ENCODE measurements around the gene KLHL15.

Gene KLHL15

GRCh38 chrX:24026432-24026831, 554 bp downstream of the KLHL15 start:
- no peak overlapping the region for H3K27ac ChIP-seq (replicated peaks; ENCODE audit: low read length)
- H2BK15ac ChIP-seq (ENCODE audit: low read length), result no peak overlapping the region
- peak overlapping the region in 1 of 2 donors; percentile 72 for H3K4me3 ChIP-seq (ENCODE audit: low read length in 2 of 2)
- H4K8ac ChIP-seq (ENCODE audit: low read depth, low read length), result no peak overlapping the region
- no peaks in the 10 kb centered on the region for H3K4me1 ChIP-seq (ENCODE audit: control insufficient read depth in 2 of 2, insufficient read depth in 1 of 2, low read depth in 1 of 2, low read length in 2 of 2)
- H3K4me2 ChIP-seq (ENCODE audit: insufficient read depth, low read length, poor library complexity, severe bottlenecking), result no peak overlapping the region
- H3K14ac ChIP-seq (ENCODE audit: low read length), result no peak overlapping the region
- no peak overlapping the region for H2BK5ac ChIP-seq (ENCODE audit: low read length)
- no peak overlapping the region for H4K91ac ChIP-seq (ENCODE audit: low read depth, low read length, poor library complexity)
- H2AK5ac ChIP-seq (ENCODE audit: low read depth, low read length), result no peak overlapping the region
- H3K9me3 ChIP-seq (replicated peaks in 1 of 2; ENCODE audit: control insufficient read depth in 2 of 2, insufficient read depth in 1 of 2, low read depth in 1 of 2, low read length in 2 of 2), result no peaks in the 10 kb centered on the region
- H3K23ac ChIP-seq (ENCODE audit: low read depth, low read length, poor library complexity), result no peak overlapping the region
- no peak overlapping the region for H2BK12ac ChIP-seq (ENCODE audit: low read length)
- peaks cover 0 to 4% of the 10 kb centered on the region in 2 donors for H3K36me3 ChIP-seq (replicated peaks in 1 of 2; ENCODE audit: control insufficient read depth in 2 of 2, insufficient read depth in 2 of 2, low read length in 2 of 2)
- no peak overlapping the region for H3K4ac ChIP-seq (ENCODE audit: low read length)
- no CpG with 5 or more reads among the region's 13 CpGs for WGBS, 2 donors (ENCODE audit: extremely low coverage in 2 of 2, insufficient read length in 2 of 2, insufficient replicate concordance in 1 of 2)
- H2BK120ac ChIP-seq (ENCODE audit: low read depth, low read length), result no peak overlapping the region
- peak overlapping the region; percentile 63 for H2AFZ ChIP-seq (ENCODE audit: low read length)
- H3K27me3 ChIP-seq (ENCODE audit: control insufficient read depth in 3 of 3, insufficient read depth in 3 of 3, low read depth in 1 of 3, low read length in 3 of 3), result no peaks in the 10 kb centered on the region
- no peak overlapping the region for H3K18ac ChIP-seq (ENCODE audit: low read length)
- peaks cover 1% of the 10 kb centered on the region for H3K79me1 ChIP-seq (ENCODE audit: low read depth, low read length)
- DNase-seq (ENCODE audit: low spot score), result no peak
- no peak overlapping the region for H3K9ac ChIP-seq (ENCODE audit: low read depth, low read length, poor library complexity)

GRCh38 chrX:24025741-24026403, 1.1 kb downstream of the KLHL15 start:
- no peak overlapping the region for H2BK15ac ChIP-seq (ENCODE audit: low read length)

GRCh38 chrX:24024819-24025740, 1.9 kb downstream of the KLHL15 start:
- DNase-seq (ENCODE audit: low spot score), result peak; percentile 66
- Histone ChIP-seq H4K8ac (ENCODE audit: low read depth, low read length) (no peak overlapping the region), H3K4me2 (ENCODE audit: insufficient read depth, low read length, poor library complexity, severe bottlenecking) (peak overlapping the region; percentile 45), H3K79me1 (ENCODE audit: low read depth, low read length) (peaks cover 1% of the 10 kb centered on the region), H2AFZ (ENCODE audit: low read length) (peak overlapping the region; percentile 87), H3K4me3 (ENCODE audit: low read length in 2 of 2) (peak overlapping the region; percentile 72 to 90), H2BK120ac (ENCODE audit: low read depth, low read length) (no peak overlapping the region), H3K9ac (ENCODE audit: low read depth, low read length, poor library complexity) (peak overlapping the region; percentile 44), H3K9me3 (replicated peaks in 1 of 2; ENCODE audit: control insufficient read depth in 2 of 2, insufficient read depth in 1 of 2, low read depth in 1 of 2, low read length in 2 of 2) (no peaks in the 10 kb centered on the region), H2BK15ac (ENCODE audit: low read length) (no peak overlapping the region), H2BK12ac (ENCODE audit: low read length) (no peak overlapping the region), H3K14ac (ENCODE audit: low read length) (no peak overlapping the region), H3K27ac (replicated peaks; ENCODE audit: low read length) (peak overlapping the region; percentile 93), H4K91ac (ENCODE audit: low read depth, low read length, poor library complexity) (no peak overlapping the region), H3K23ac (ENCODE audit: low read depth, low read length, poor library complexity) (no peak overlapping the region), H3K4ac (ENCODE audit: low read length) (no peak overlapping the region), H3K18ac (ENCODE audit: low read length) (peak overlapping the region; percentile 38), H3K4me1 (ENCODE audit: control insufficient read depth in 2 of 2, insufficient read depth in 1 of 2, low read depth in 1 of 2, low read length in 2 of 2) (no peaks in the 10 kb centered on the region), H2AK5ac (ENCODE audit: low read depth, low read length) (no peak overlapping the region), H3K36me3 (replicated peaks in 1 of 2; ENCODE audit: control insufficient read depth in 2 of 2, insufficient read depth in 2 of 2, low read length in 2 of 2) (peaks cover 0 to 5% of the 10 kb centered on the region in 2 donors), H3K27me3 (ENCODE audit: control insufficient read depth in 3 of 3, insufficient read depth in 3 of 3, low read depth in 1 of 3, low read length in 3 of 3) (no peaks in the 10 kb centered on the region), H2BK5ac (ENCODE audit: low read length) (no peak overlapping the region)
- no CpG with 5 or more reads among the region's 111 CpGs for whole genome bisulfite sequencing, 2 donors (ENCODE audit: extremely low coverage in 2 of 2, insufficient read length in 2 of 2, insufficient replicate concordance in 1 of 2)

More at GRCh38 chrX:24025741-24026403, 1.1 kb downstream of the KLHL15 start:
- Histone ChIP-seq H3K9ac (ENCODE audit: low read depth, low read length, poor library complexity) (peak overlapping the region; percentile 66), H4K91ac (ENCODE audit: low read depth, low read length, poor library complexity) (no peak overlapping the region), H3K4me1 (ENCODE audit: control insufficient read depth in 2 of 2, insufficient read depth in 1 of 2, low read depth in 1 of 2, low read length in 2 of 2) (no peaks in the 10 kb centered on the region), H2BK5ac (ENCODE audit: low read length) (no peak overlapping the region), H3K14ac (ENCODE audit: low read length) (no peak overlapping the region), H2BK12ac (ENCODE audit: low read length) (no peak overlapping the region), H3K4ac (ENCODE audit: low read length) (no peak overlapping the region), H3K79me1 (ENCODE audit: low read depth, low read length) (peaks cover 1% of the 10 kb centered on the region), H3K36me3 (replicated peaks in 1 of 2; ENCODE audit: control insufficient read depth in 2 of 2, insufficient read depth in 2 of 2, low read length in 2 of 2) (peaks cover 0 to 5% of the 10 kb centered on the region in 2 donors), H3K27ac (replicated peaks; ENCODE audit: low read length) (peak overlapping the region; percentile 93), H2AK5ac (ENCODE audit: low read depth, low read length) (no peak overlapping the region), H3K9me3 (replicated peaks in 1 of 2; ENCODE audit: control insufficient read depth in 2 of 2, insufficient read depth in 1 of 2, low read depth in 1 of 2, low read length in 2 of 2) (no peaks in the 10 kb centered on the region), H3K4me2 (ENCODE audit: insufficient read depth, low read length, poor library complexity, severe bottlenecking) (peak overlapping the region; percentile 34), H4K8ac (ENCODE audit: low read depth, low read length) (no peak overlapping the region), H3K23ac (ENCODE audit: low read depth, low read length, poor library complexity) (no peak overlapping the region), H2AFZ (ENCODE audit: low read length) (peak overlapping the region; percentile 87), H3K27me3 (ENCODE audit: control insufficient read depth in 3 of 3, insufficient read depth in 3 of 3, low read depth in 1 of 3, low read length in 3 of 3) (no peaks in the 10 kb centered on the region), H2BK120ac (ENCODE audit: low read depth, low read length) (no peak overlapping the region), H3K18ac (ENCODE audit: low read length) (peak overlapping the region; percentile 81), H3K4me3 (ENCODE audit: low read length in 2 of 2) (peak overlapping the region; percentile 72 to 87)
- no CpG with 5 or more reads among the region's 46 CpGs for WGBS, 2 donors (ENCODE audit: extremely low coverage in 2 of 2, insufficient read length in 2 of 2, insufficient replicate concordance in 1 of 2)
- DNase-seq (ENCODE audit: low spot score), result no peak
